ENCODE results near the gene LRRC15. TPM values are rescaled to one million over a fixed set of nuclear protein-coding genes. Genes with fewer than 3 reads are reported as not detected.

Gene LRRC15
- total and polyA plus RNA-seq, 7 donors = 0.01 to 0.09 (median 0.04) TPM; not detected in 4

DNA sequence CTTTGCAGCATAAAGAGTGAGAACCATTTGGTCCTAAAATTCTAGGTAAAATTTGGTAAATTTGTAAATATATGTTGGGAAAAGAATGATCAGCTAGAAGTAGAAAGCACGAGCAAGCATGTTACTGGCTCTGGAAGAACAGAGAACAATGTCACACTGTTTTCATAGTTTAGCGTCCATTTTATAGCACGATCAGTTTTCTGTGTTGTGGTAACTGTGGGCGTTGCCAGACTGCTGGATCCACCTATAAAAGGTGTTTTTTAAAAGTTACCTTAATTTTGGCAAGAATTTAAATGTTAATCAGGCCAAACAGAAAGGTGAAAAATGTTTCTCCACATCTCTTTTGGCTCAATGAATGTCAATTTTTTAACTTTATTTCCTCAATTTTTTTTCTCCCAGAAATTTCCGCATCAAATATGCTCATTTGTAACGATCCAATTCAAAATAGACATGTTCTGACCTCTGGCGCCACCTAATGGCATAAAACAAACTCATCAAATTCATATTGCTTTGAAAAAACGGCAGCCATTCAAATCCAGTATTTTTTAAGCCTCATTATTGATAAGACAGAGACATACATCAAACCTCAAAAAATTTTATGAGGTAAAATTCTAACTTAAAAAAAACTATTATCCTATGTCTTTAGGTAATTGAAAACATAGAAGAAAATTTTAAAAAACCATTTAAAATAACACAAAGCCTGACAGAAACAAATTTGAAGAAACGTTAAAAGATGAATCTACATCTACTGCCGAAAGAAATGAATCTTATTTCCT lies 35.0 kb upstream of the LRRC15 start:
- Histone ChIP-seq H3K27me3 (ENCODE audit: insufficient read depth in 3 of 3, low read length in 2 of 3) (peaks cover 0 to 4% (median 0%) of the 10 kb centered on the region in 3 donors), H3K27ac (no peak overlapping the region), H3K4me3 (no peak overlapping the region), H3K4me1 (no peaks in the 10 kb centered on the region), H3K36me3 (ENCODE audit: insufficient read depth in 1 of 2, low read depth in 1 of 2) (peaks cover 8 to 42% of the 10 kb centered on the region in 2 donors), H3K9me3 (no peaks in the 10 kb centered on the region)
- TF ChIP-seq, protein P1, sequence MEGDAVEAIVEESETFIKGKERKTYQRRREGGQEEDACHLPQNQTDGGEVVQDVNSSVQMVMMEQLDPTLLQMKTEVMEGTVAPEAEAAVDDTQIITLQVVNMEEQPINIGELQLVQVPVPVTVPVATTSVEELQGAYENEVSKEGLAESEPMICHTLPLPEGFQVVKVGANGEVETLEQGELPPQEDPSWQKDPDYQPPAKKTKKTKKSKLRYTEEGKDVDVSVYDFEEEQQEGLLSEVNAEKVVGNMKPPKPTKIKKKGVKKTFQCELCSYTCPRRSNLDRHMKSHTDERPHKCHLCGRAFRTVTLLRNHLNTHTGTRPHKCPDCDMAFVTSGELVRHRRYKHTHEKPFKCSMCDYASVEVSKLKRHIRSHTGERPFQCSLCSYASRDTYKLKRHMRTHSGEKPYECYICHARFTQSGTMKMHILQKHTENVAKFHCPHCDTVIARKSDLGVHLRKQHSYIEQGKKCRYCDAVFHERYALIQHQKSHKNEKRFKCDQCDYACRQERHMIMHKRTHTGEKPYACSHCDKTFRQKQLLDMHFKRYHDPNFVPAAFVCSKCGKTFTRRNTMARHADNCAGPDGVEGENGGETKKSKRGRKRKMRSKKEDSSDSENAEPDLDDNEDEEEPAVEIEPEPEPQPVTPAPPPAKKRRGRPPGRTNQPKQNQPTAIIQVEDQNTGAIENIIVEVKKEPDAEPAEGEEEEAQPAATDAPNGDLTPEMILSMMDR (IDR thresholded peaks at IDR 0.05) = peak; percentile 73
- intact Hi-C loops (cut with DNase I) = loop anchor here (2.0 kb wide), 1 partner anchor 72 kb away; no protein-coding TSS in a partner anchor
- no peak for DNase-seq
- 43 to 47% (median 45%) methylated on average over 10 of the region's 10 CpGs for WGBS, 3 donors
- no peak for ATAC-seq

DNA sequence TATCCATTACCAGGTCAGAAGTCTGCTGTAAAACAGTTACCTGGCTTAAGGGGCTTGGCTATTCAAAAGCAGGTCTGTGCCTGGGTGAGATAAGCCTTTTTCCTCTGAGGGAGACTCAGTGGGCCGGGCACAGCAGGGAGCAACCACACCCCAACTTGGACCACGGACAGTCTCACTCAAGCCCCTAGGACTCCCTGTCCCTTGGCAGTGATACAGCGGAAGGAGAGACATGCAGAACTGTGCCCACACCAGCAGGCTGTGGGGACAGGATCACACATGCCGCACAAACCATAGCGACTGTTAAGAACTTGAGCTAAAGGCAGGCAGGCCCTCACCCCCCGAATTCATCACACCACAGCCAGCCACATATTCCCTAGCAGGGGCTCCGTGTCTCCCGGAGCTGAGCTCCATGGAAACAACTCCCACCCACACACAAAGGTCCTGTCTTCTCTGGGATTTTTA lies 32.4 kb upstream of the LRRC15 start:
- TF ChIP-seq, protein P1 (IDR thresholded peaks at IDR 0.05) = no peak
- intact Hi-C loops (cut with DNase I) = loop anchor here in 1 of 2 donors (2.0 kb wide), 1 partner anchor 63 kb away; no protein-coding TSS in a partner anchor
- no peaks in the 10 kb centered on the region for H3K9me3 ChIP-seq
- peaks cover 13% of the 10 kb centered on the region for H3K4me1 ChIP-seq
- DNase-seq (no peak), ATAC-seq (peak in 3 of 4 donors; percentile 37 to 67 (median 40))
- peaks cover 4 to 23% of the 10 kb centered on the region in 2 donors for H3K36me3 ChIP-seq (ENCODE audit: insufficient read depth in 1 of 2, low read depth in 1 of 2)
- WGBS, 3 donors = 53 to 69% (median 64%) methylated on average over 8 of the region's 8 CpGs
- no peak overlapping the region for H3K27ac ChIP-seq
- H3K27me3 ChIP-seq (ENCODE audit: insufficient read depth in 3 of 3, low read length in 2 of 3) = peaks cover 0 to 30% (median 2%) of the 10 kb centered on the region in 3 donors
- no peak overlapping the region for H3K4me3 ChIP-seq

GRCh38 chr3:194401346-194401745 lies 31.8 kb upstream of the LRRC15 start:
- Histone ChIP-seq H3K27ac (no peak overlapping the region), H3K4me1 (peaks cover 15% of the 10 kb centered on the region), H3K36me3 (ENCODE audit: insufficient read depth in 1 of 2, low read depth in 1 of 2) (peaks cover 4 to 22% of the 10 kb centered on the region in 2 donors), H3K9me3 (no peaks in the 10 kb centered on the region), H3K27me3 (ENCODE audit: insufficient read depth in 3 of 3, low read length in 2 of 3) (peaks cover 0 to 34% (median 2%) of the 10 kb centered on the region in 3 donors), H3K4me3 (no peak overlapping the region)
- no peak for ATAC-seq
- TF ChIP-seq, protein P1 (IDR thresholded peaks at IDR 0.05) = no peak
- 70 to 82% (median 71%) methylated on average over 9 of the region's 9 CpGs for WGBS, 3 donors
- intact Hi-C loops (cut with DNase I) = no loop called here
- DNase-seq = no peak

DNA sequence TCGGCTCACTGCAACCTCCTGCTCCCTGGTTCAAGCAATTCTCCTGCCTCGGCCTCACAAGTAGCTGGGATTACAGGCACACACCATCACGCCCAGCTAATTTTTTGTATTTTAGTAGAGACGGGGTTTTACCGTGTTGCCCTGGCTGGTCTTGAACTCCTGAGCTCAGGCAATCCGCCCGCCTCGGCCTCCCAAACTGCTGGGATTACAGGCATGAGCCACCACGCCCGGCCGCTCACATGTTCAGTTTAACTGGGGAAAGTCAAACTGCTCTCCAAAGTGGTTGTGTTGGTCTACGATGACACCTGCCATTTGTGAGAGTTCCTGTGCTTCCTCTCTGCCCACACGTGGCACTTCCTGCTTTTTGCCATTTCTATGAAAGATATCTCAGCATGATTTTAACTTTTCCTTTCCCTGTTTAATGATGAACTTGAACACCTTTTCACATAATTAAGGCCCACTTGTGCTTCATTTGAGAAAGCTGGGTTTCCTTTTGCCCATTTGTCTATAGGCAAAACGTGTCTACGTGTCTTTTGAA lies 30.4 kb upstream of the LRRC15 start:
- peaks cover 0 to 8% of the 10 kb centered on the region in 2 donors for H3K36me3 ChIP-seq (ENCODE audit: insufficient read depth in 1 of 2, low read depth in 1 of 2)
- intact Hi-C loops (cut with DNase I) = loop anchor here in 1 of 2 donors (1.0 kb wide), 1 partner anchor 27 kb away; no protein-coding TSS in a partner anchor
- TF ChIP-seq, protein P1 (IDR thresholded peaks at IDR 0.05) = no peak
- peaks cover 15% of the 10 kb centered on the region for H3K4me1 ChIP-seq
- no peak overlapping the region for H3K4me3 ChIP-seq
- peaks cover 0 to 44% (median 4%) of the 10 kb centered on the region in 3 donors for H3K27me3 ChIP-seq (ENCODE audit: insufficient read depth in 3 of 3, low read length in 2 of 3)
- WGBS, 3 donors = 88 to 91% (median 91%) methylated on average over 15 of the region's 15 CpGs
- ATAC-seq (no peak), DNase-seq (no peak)
- no peak overlapping the region for H3K27ac ChIP-seq
- no peaks in the 10 kb centered on the region for H3K9me3 ChIP-seq
